Upper lobe of right lung (tissue), 1 donor: Measurements from ENCODE around the gene KIF7. TPM values are rescaled to one million over a fixed set of nuclear protein-coding genes. Genes with fewer than 3 reads are reported as not detected.
A peak's percentile ranks its signal among the peaks of the same experiment; 100 is the strongest.

Experiments
- ATAC-seq: fragments of 200-7000 bp; cut with Tn5 transposase; one replicate; pipeline ENCODE4 v1.9.1; 2020; ENCODE audit warnings: mild to moderate bottlenecking, moderate library complexity
- DNase-seq: peaks from one replicate; pipeline ENCODE4 v3.0.0-alpha.2; 2020
- H3K27ac ChIP-seq: fragments of 200-600 bp; one replicate; pipeline ENCODE4 v1.8.0; 2022
- H3K27me3 ChIP-seq: fragments of 200-600 bp; one replicate; pipeline ENCODE4 v1.8.0; 2022; ENCODE audit warnings: mild to moderate bottlenecking
- H3K36me3 ChIP-seq: fragments of 200-600 bp; one replicate; pipeline ENCODE4 v1.8.0; 2022
- H3K4me1 ChIP-seq: fragments of 200-600 bp; one replicate; pipeline ENCODE4 v1.8.0; 2022
- H3K4me3 ChIP-seq: fragments of 200-600 bp; one replicate; pipeline ENCODE4 v1.8.0; 2022; ENCODE audit warnings: mild to moderate bottlenecking
- H3K9me3 ChIP-seq: fragments of 200-600 bp; one replicate; pipeline ENCODE4 v1.8.0; 2022
- intact Hi-C: fragments of 100-400 bp; cut with DNase I; formaldehyde crosslinking; loops from one replicate; pipeline ENCODE4 v1.11.0; 2022
- total RNA-seq: library from RNA; stranded (reverse); fragmentation: NEBNext Ultra II Directional; extraction: Animal tissue kit (Norgen Biotek cat#: 25700); gene quantifications from one replicate; pipeline ENCODE4 v1.2.1, GENCODE V29; 2021
- TF ChIP-seq, protein P1 (sequence below): fragments of 200-600 bp; IDR thresholded peaks from one replicate; pipeline ENCODE4 v1.8.0; 2022; ENCODE audit warnings: antibody characterized with exemption
- donor health status: DM: no; HTN: yes; CAD: no; lungs with severe emphysema.

KIF7 gene
- total RNA-seq, 1 donor from 2014 or later, result 2.1 TPM

DNA sequence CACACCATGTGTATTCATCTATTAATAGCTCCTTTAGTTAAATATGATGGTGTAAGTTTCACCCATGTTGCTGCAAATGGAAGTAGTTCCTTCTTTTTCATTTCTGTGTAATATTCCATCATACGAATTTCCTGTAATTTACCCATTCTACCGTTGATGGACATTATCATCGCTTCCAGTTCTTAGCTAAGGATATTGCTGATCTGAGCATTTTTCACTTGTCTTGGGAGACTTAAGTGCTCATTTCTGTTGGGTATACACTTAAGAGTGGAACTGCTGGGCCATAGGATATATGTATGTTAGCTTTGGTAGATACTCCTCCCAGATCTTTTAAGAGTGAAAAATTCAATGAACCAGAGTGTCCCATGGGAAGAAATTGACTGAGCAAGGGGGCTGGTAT, 12.9 kb upstream of the KIF7 start:
- DNase-seq, result no peak
- TF ChIP-seq, protein P1, sequence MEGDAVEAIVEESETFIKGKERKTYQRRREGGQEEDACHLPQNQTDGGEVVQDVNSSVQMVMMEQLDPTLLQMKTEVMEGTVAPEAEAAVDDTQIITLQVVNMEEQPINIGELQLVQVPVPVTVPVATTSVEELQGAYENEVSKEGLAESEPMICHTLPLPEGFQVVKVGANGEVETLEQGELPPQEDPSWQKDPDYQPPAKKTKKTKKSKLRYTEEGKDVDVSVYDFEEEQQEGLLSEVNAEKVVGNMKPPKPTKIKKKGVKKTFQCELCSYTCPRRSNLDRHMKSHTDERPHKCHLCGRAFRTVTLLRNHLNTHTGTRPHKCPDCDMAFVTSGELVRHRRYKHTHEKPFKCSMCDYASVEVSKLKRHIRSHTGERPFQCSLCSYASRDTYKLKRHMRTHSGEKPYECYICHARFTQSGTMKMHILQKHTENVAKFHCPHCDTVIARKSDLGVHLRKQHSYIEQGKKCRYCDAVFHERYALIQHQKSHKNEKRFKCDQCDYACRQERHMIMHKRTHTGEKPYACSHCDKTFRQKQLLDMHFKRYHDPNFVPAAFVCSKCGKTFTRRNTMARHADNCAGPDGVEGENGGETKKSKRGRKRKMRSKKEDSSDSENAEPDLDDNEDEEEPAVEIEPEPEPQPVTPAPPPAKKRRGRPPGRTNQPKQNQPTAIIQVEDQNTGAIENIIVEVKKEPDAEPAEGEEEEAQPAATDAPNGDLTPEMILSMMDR, result no peak
- no peak overlapping the region for H3K27ac ChIP-seq
- no peaks in the 10 kb centered on the region for H3K9me3 ChIP-seq
- H3K27me3 ChIP-seq, result no peaks in the 10 kb centered on the region
- H3K4me1 ChIP-seq, result peaks cover 8% of the 10 kb centered on the region
- intact Hi-C loops, result no loop called here
- H3K4me3 ChIP-seq, result no peak overlapping the region
- H3K36me3 ChIP-seq, result no peaks in the 10 kb centered on the region
- ATAC-seq, result no peak

DNA sequence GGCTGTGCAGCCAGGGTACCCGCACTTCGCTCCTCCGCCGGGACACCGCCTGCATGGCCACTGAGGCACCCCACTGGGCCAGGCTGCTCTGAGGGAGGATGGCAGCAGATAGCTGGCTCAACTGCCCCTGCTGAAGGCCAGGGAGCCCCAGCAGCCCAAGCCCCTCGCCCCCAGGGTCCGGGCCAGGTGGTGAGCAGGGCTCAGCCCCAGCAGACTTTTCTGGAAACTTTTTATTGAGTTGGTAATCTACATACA, 12.4 kb upstream of the KIF7 start:
- TF ChIP-seq, protein P1, result no peak
- intact Hi-C loops, result no loop called here
- Histone ChIP-seq H3K27ac (no peak overlapping the region), H3K9me3 (no peaks in the 10 kb centered on the region), H3K27me3 (no peaks in the 10 kb centered on the region), H3K4me1 (peaks cover 13% of the 10 kb centered on the region), H3K36me3 (no peaks in the 10 kb centered on the region), H3K4me3 (no peak overlapping the region)
- ATAC-seq (no peak), DNase-seq (no peak)

DNA sequence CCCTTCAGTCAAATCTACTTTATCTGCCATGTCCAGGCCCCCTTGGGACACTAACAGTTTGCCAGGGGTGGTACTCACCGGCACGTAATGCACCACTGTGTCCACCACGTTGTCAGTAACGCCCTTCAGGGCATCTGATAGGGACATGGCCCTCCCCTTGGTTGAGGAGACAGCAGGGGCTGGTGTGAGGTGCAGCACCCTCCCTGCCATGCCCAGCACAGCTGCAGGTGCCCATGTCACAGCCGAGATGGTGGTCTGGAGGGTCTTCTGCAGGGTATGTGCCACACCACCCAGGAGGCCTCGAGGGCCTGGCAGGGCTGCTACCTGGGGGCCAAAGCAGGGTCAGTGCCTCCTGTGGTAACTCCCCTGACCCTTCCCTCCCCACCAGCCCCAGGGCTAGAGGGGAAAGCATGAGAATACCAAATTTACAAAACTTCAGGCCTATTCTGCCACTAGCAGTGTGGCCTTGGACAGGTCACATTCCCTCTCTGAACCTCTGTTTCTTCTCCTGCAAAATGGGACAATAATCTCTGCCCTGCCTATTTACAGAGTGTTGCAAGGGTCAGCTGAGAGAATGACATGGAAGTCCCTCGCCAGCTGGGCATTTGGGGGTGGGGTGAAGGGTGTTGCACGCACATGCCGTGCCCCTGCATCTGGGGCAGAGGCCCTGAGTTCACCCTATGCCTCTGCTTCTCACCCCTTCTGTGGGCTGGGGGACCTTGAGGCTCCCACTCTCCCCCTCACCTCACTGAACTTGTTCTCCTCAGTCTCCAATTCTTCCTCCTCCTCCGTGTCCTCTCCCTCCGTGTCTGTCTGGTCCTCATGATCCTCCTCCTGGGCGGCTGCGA, 11.8 kb upstream of the KIF7 start:
- H3K9me3 ChIP-seq, result no peaks in the 10 kb centered on the region
- intact Hi-C loops, result no loop called here
- no peak overlapping the region for H3K4me3 ChIP-seq
- no peaks in the 10 kb centered on the region for H3K27me3 ChIP-seq
- no peak overlapping the region for H3K27ac ChIP-seq
- peaks cover 18% of the 10 kb centered on the region for H3K4me1 ChIP-seq
- TF ChIP-seq, protein P1, result no peak
- H3K36me3 ChIP-seq, result no peaks in the 10 kb centered on the region
- ATAC-seq (no peak), DNase-seq (no peak)

DNA sequence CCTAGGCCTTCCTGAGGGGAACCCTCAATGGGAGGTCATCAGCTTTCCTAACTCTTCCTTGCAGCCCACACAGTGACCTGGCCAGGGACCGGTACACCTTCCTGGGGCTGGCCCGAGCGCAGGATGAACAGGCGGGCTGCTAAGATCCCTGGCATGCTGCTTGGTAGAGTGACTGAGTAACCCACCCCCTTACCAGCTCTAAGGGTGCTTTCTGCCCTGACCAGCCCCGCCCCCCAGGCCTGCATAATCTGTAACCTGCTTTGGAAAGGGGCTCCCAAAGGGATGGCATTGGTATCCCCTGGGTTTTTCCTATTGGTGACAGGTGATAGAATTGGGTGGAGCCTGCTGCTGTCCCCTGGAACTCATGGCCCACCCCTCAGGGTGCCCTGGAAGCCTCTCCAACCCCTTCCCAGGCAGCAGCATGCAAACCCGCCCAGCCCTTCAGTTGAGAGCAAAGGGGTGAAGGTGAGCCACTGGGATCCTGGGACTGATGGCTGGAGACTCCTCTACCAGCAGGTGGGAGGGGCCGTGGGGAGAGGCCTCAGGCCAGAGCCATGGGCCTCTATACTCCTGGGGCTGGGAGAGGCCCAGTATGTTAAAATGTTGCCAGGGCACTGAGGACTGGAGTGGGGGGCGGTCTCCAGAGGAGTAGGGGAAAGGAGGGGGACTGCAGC, 11.1 kb upstream of the KIF7 start:
- Histone ChIP-seq H3K27me3 (no peaks in the 10 kb centered on the region), H3K36me3 (no peaks in the 10 kb centered on the region), H3K27ac (peak overlapping the region; percentile 82), H3K9me3 (no peaks in the 10 kb centered on the region), H3K4me1 (peaks cover 18% of the 10 kb centered on the region), H3K4me3 (peak overlapping the region; percentile 52)
- DNase-seq (no peak), ATAC-seq (no peak)
- TF ChIP-seq, protein P1, result no peak
- intact Hi-C loops, result no loop called here

DNA sequence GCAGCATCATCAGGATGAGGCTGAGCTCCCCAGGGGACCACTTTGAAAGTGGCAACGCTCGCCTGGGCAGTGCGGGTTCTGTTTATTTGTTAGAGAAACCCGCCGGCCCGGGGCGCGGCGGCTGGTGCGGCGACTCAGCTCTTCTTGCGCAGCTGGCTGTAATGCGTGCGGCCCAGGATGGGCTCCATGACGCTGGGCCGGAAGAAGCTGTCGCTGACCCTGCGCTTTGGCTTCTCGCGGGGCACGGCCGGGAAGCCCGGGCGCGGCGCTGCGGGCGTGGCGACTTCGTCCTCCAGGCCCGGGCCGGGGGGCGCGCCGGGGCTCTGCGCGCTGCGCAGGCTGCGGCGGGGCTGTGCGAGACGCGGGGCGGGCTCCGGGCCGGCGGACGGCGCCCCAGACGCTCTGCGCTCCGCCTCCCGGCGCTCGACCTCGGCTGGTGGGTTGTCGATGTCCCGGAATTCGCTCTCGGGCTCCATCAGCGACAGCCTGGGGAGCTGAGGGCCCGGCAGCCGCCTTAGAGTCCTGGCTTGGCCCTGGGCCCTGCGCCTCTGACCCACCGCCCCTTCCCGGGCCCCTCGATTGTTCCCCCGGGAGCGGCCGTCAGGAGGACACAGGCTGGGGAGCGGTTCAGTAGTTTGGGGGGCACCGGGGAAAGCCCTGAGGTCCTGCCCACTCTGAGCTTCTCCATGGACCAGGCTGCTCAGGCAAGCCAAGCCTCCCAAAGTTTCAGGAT, 10.3 kb upstream of the KIF7 start:
- TF ChIP-seq, protein P1, result no peak
- ATAC-seq (peak; percentile 75), DNase-seq (peak; percentile 81)
- H3K36me3 ChIP-seq, result no peaks in the 10 kb centered on the region
- H3K27ac ChIP-seq, result peak overlapping the region; percentile 82
- H3K4me1 ChIP-seq, result peaks cover 18% of the 10 kb centered on the region
- intact Hi-C loops, result no loop called here
- no peaks in the 10 kb centered on the region for H3K9me3 ChIP-seq
- H3K27me3 ChIP-seq, result no peaks in the 10 kb centered on the region
- peak overlapping the region; percentile 52 for H3K4me3 ChIP-seq
